ENCODE data around the gene TMEM59L.

GRCh38 chr19:18647807-18648206, 35.1 kb downstream of the TMEM59L start:
- TF ChIP-seq CTCF (IDR thresholded peaks at IDR 0.05) (no peak), POLR2AphosphoS5 (IDR thresholded peaks at IDR 0.05) (no peak)

Measured in breast epithelium (tissue), 3 donors.